HepG2 (cell line): Measurements from ENCODE around the gene SYNJ2. TPM values are rescaled to one million over a fixed set of nuclear protein-coding genes. Genes with fewer than 3 reads are reported as not detected.

Experiments used
- ATF7 ChIP-seq, 2 experiments: fragments of 450-650 bp in 1 of 2; sonication (generic) in 1 of 2; formaldehyde crosslinking in 1 of 2; IDR thresholded peaks; 2 replicates each; pipeline versions ENCODE4 v1.4.0 to v1.6.1; 2016 to 2020; ENCODE audit warnings: antibody characterized with exemption in 1 of 2, mild to moderate bottlenecking in 1 of 2, missing genetic modification reagents in 1 of 2
- EP300 ChIP-seq, 3 experiments: sonication (generic) in 1 of 3; formaldehyde crosslinking in 1 of 3; IDR thresholded peaks; 2 replicates each; pipeline versions ENCODE4 v1.5.1 to v1.6.1; 2011 to 2020; ENCODE audit warnings: low read depth in 2 of 3, low read length in 2 of 3, borderline replicate concordance in 1 of 3, improper control_type of control experiment in 1 of 3, mild to moderate bottlenecking in 1 of 3, missing genetic modification reagents in 1 of 3, moderate library complexity in 1 of 3
- KLF6 ChIP-seq: IDR thresholded peaks from 2 replicates; pipeline ENCODE4 v1.8.0; 2016; ENCODE audit warnings: missing biosample characterization, missing genetic modification reagents
- PREB ChIP-seq: sonication (generic); formaldehyde crosslinking; IDR thresholded peaks from 2 replicates; pipeline ENCODE4 v1.4.0; 2020; ENCODE audit warnings: missing genetic modification reagents
- ZFAT ChIP-seq: sonication (generic); formaldehyde crosslinking; conservative IDR thresholded peaks from 2 replicates; pipeline ENCODE4 v1.8.1; 2023; ENCODE audit warnings: missing genetic modification reagents, inconsistent platforms
- ZMAT3 ChIP-seq: sonication (generic); formaldehyde crosslinking; conservative IDR thresholded peaks from 2 replicates; pipeline ENCODE4 v1.7.0; 2021; ENCODE audit warnings: missing genetic modification reagents
- ZNF225 ChIP-seq: sonication (generic); formaldehyde crosslinking; IDR thresholded peaks from 2 replicates; pipeline ENCODE4 v1.4.0; 2020; ENCODE audit warnings: mild to moderate bottlenecking, missing genetic modification reagents
- ZNF629 ChIP-seq: sonication (generic); formaldehyde crosslinking; conservative IDR thresholded peaks from 2 replicates; pipeline ENCODE4 v1.5.0; 2020; ENCODE audit warnings: missing genetic modification reagents
- ZNF674 ChIP-seq: sonication (generic); formaldehyde crosslinking; IDR thresholded peaks from 2 replicates; pipeline ENCODE4 v1.5.0; 2020; ENCODE audit warnings: low read depth, mild to moderate bottlenecking, missing genetic modification reagents
- ZNF891 ChIP-seq: sonication (generic); formaldehyde crosslinking; IDR thresholded peaks from 2 replicates; pipeline ENCODE4 v1.5.0; 2020; ENCODE audit warnings: mild to moderate bottlenecking, missing genetic modification reagents
- polyA plus RNA-seq, 8 experiments: library from polyadenylated mRNA; depleted of rRNA in 3 of 8; stranded (reverse) in 7 of 8; unstranded in 1 of 8; fragments of >200 nt; fragmentation: Illumina TruSeq in 4 of 8; extraction: Trizol in 4 of 8; gene quantifications; 2 replicates each; pipeline versions ENCODE4 v1.2.1 to v1.2.3, GENCODE V29; 2011 to 2016; ENCODE audit warnings: low read depth in 4 of 8, missing spikeins in 1 of 8, mixed read lengths in 1 of 8; ENCODE audit not compliant: insufficient read depth in 1 of 8
- total RNA-seq, 5 experiments: library from RNA; depleted of rRNA; stranded (reverse); fragments of >200 nt; fragmentation: Illumina TruSeq; extraction: Trizol; gene quantifications; 2 replicates each; pipeline ENCODE4 v1.2.3, GENCODE V29; 2016; ENCODE audit warnings: low read depth in 1 of 5
- TF ChIP-seq, protein P1 (sequence below): sonication (generic); formaldehyde crosslinking; IDR thresholded peaks from 2 replicates; pipeline ENCODE4 v1.4.0; 2020; ENCODE audit warnings: missing genetic modification reagents, borderline replicate concordance
- TF ChIP-seq, protein P2 (sequence below): sonication (generic); formaldehyde crosslinking; IDR thresholded peaks from 2 replicates; pipeline ENCODE4 v1.9.0; 2021; ENCODE audit warnings: missing genetic modification reagents, borderline replicate concordance
- TF ChIP-seq, protein P3 (sequence below): sonication (generic); formaldehyde crosslinking; IDR thresholded peaks from 2 replicates; pipeline ENCODE4 v1.4.0; 2020; ENCODE audit warnings: missing genetic modification reagents, borderline replicate concordance

SYNJ2 gene
- total and polyA plus RNA-seq, 2 of the 13 experiments (the other 11 are each of a cell fraction or from before 2014, with no cell fraction given), result 39.1 to 57.6 TPM

- TF ChIP-seq, protein P1, sequence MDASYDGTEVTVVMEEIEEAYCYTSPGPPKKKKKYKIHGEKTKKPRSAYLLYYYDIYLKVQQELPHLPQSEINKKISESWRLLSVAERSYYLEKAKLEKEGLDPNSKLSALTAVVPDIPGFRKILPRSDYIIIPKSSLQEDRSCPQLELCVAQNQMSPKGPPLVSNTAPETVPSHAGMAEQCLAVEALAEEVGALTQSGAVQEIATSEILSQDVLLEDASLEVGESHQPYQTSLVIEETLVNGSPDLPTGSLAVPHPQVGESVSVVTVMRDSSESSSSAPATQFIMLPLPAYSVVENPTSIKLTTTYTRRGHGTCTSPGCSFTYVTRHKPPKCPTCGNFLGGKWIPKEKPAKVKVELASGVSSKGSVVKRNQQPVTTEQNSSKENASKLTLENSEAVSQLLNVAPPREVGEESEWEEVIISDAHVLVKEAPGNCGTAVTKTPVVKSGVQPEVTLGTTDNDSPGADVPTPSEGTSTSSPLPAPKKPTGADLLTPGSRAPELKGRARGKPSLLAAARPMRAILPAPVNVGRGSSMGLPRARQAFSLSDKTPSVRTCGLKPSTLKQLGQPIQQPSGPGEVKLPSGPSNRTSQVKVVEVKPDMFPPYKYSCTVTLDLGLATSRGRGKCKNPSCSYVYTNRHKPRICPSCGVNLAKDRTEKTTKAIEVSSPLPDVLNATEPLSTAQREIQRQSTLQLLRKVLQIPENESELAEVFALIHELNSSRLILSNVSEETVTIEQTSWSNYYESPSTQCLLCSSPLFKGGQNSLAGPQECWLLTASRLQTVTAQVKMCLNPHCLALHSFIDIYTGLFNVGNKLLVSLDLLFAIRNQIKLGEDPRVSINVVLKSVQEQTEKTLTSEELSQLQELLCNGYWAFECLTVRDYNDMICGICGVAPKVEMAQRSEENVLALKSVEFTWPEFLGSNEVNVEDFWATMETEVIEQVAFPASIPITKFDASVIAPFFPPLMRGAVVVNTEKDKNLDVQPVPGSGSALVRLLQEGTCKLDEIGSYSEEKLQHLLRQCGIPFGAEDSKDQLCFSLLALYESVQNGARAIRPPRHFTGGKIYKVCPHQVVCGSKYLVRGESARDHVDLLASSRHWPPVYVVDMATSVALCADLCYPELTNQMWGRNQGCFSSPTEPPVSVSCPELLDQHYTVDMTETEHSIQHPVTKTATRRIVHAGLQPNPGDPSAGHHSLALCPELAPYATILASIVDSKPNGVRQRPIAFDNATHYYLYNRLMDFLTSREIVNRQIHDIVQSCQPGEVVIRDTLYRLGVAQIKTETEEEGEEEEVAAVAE (CRISPR knock-in tag), result peak; percentile 54; the same call in 1 of the 2 replicates
- TF ChIP-seq ZNF891 (CRISPR knock-in tag), result no peak
- peak; percentile 100 for TF ChIP-seq ZNF629 (CRISPR knock-in tag)
- TF ChIP-seq, protein P2, sequence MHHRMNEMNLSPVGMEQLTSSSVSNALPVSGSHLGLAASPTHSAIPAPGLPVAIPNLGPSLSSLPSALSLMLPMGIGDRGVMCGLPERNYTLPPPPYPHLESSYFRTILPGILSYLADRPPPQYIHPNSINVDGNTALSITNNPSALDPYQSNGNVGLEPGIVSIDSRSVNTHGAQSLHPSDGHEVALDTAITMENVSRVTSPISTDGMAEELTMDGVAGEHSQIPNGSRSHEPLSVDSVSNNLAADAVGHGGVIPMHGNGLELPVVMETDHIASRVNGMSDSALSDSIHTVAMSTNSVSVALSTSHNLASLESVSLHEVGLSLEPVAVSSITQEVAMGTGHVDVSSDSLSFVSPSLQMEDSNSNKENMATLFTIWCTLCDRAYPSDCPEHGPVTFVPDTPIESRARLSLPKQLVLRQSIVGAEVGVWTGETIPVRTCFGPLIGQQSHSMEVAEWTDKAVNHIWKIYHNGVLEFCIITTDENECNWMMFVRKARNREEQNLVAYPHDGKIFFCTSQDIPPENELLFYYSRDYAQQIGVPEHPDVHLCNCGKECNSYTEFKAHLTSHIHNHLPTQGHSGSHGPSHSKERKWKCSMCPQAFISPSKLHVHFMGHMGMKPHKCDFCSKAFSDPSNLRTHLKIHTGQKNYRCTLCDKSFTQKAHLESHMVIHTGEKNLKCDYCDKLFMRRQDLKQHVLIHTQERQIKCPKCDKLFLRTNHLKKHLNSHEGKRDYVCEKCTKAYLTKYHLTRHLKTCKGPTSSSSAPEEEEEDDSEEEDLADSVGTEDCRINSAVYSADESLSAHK, result no peak
- no peak for TF ChIP-seq EP300 (IDR thresholded peaks at IDR 0.05; ENCODE audit: low read depth in 2 of 2, low read length in 2 of 2)
- TF ChIP-seq EP300 (CRISPR knock-in tag; IDR thresholded peaks at IDR 0.05; ENCODE audit: borderline replicate concordance), result peak; percentile 46; the same call in 1 of the 2 replicates
- peak; percentile 43; the same call in 1 of the 2 replicates for TF ChIP-seq KLF6 (CRISPR knock-in tag)
- TF ChIP-seq ZFAT (CRISPR knock-in tag), result no peak
- no peak for TF ChIP-seq ATF7 (IDR thresholded peaks at IDR 0.05)
- no peak; the same call in 1 of the 2 replicates for TF ChIP-seq ATF7 (CRISPR knock-in tag; IDR thresholded peaks at IDR 0.05)
- TF ChIP-seq ZNF225 (CRISPR knock-in tag), result no peak
- no peak for TF ChIP-seq ZNF674 (CRISPR knock-in tag)
- TF ChIP-seq ZMAT3, result no peak; the same call in 1 of the 2 replicates
- TF ChIP-seq PREB (CRISPR knock-in tag), result no peak
- TF ChIP-seq, protein P3, sequence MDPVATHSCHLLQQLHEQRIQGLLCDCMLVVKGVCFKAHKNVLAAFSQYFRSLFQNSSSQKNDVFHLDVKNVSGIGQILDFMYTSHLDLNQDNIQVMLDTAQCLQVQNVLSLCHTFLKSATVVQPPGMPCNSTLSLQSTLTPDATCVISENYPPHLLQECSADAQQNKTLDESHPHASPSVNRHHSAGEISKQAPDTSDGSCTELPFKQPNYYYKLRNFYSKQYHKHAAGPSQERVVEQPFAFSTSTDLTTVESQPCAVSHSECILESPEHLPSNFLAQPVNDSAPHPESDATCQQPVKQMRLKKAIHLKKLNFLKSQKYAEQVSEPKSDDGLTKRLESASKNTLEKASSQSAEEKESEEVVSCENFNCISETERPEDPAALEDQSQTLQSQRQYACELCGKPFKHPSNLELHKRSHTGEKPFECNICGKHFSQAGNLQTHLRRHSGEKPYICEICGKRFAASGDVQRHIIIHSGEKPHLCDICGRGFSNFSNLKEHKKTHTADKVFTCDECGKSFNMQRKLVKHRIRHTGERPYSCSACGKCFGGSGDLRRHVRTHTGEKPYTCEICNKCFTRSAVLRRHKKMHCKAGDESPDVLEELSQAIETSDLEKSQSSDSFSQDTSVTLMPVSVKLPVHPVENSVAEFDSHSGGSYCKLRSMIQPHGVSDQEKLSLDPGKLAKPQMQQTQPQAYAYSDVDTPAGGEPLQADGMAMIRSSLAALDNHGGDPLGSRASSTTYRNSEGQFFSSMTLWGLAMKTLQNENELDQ, result no peak
Measured at GRCh38 chr6:157982563-157983405, 1.1 kb downstream of the SYNJ2 start (continued).
